Parathyroid adenoma (tissue), 2 donors: Measurements from ENCODE around the gene DAAM2.

Experiments used
- H2AFZ ChIP-seq: fragments of 300-600 bp; sonication (generic); one replicate; pipeline ENCODE4 v1.7.0; 2017; ENCODE audit warnings: antibody characterized with exemption, mild to moderate bottlenecking
- H3K27ac ChIP-seq: fragments of 300-600 bp; sonication (generic); one replicate; pipeline ENCODE4 v1.7.0; 2017
- H3K27me3 ChIP-seq: fragments of 300-600 bp; sonication (generic); one replicate; pipeline ENCODE4 v1.7.0; 2017; ENCODE audit warnings: low read length; ENCODE audit not compliant: control insufficient read depth, insufficient read depth
- H3K36me3 ChIP-seq: fragments of 300-600 bp; sonication (generic); one replicate; pipeline ENCODE4 v1.7.0; 2017; ENCODE audit warnings: low read length; ENCODE audit not compliant: control insufficient read depth, insufficient read depth
- H3K4me1 ChIP-seq: fragments of 300-600 bp; sonication (generic); one replicate; pipeline ENCODE4 v1.7.0; 2017; ENCODE audit warnings: control low read depth
- H3K4me2 ChIP-seq: fragments of 300-600 bp; sonication (generic); one replicate; pipeline ENCODE4 v1.7.0; 2017; ENCODE audit warnings: low read length
- H3K4me3 ChIP-seq: fragments of 300-600 bp; sonication (generic); one replicate; pipeline ENCODE4 v1.7.0; 2017; ENCODE audit warnings: low read depth, low read length
- H3K79me2 ChIP-seq: fragments of 300-600 bp; sonication (generic); one replicate; pipeline ENCODE4 v1.7.0; 2017; ENCODE audit warnings: control low read depth
- H3K9ac ChIP-seq: fragments of 300-600 bp; sonication (generic); one replicate; pipeline ENCODE4 v1.7.0; 2017; ENCODE audit warnings: mild to moderate bottlenecking
- H3K9me3 ChIP-seq: fragments of 300-600 bp; sonication (generic); one replicate; pipeline ENCODE4 v1.7.0; 2017; ENCODE audit warnings: low read length; ENCODE audit not compliant: control insufficient read depth
- CTCF ChIP-seq: fragments of 300-600 bp; sonication (generic); IDR thresholded peaks from one replicate; pipeline ENCODE4 v1.7.0; 2017; ENCODE audit warnings: antibody characterized with exemption, mild to moderate bottlenecking
- donor health status: primary hyperparathyroidism.

DAAM2 gene

GRCh38 chr6:39932386-39932910 is 140.3 kb downstream of the DAAM2 start:
- H2AFZ ChIP-seq = no peak overlapping the region
- no peaks in the 10 kb centered on the region for H3K27me3 ChIP-seq
- no peak for TF ChIP-seq CTCF
- no peaks in the 10 kb centered on the region for H3K36me3 ChIP-seq
- no peaks in the 10 kb centered on the region for H3K79me2 ChIP-seq
- H3K4me1 ChIP-seq = peaks cover 14% of the 10 kb centered on the region
- H3K4me3 ChIP-seq = no peak overlapping the region
- H3K9ac ChIP-seq = no peak overlapping the region
- no peak overlapping the region for H3K4me2 ChIP-seq
- no peak overlapping the region for H3K27ac ChIP-seq
- no peaks in the 10 kb centered on the region for H3K9me3 ChIP-seq

GRCh38 chr6:39933669-39934130 is 141.5 kb downstream of the DAAM2 start:
- no peaks in the 10 kb centered on the region for H3K36me3 ChIP-seq
- H3K27me3 ChIP-seq = no peaks in the 10 kb centered on the region
- H3K4me1 ChIP-seq = peaks cover 26% of the 10 kb centered on the region
- no peaks in the 10 kb centered on the region for H3K9me3 ChIP-seq
- no peak for TF ChIP-seq CTCF
- H3K4me2 ChIP-seq = peak overlapping the region; percentile 83
- no peaks in the 10 kb centered on the region for H3K79me2 ChIP-seq
- peak overlapping the region; percentile 83 for H3K4me3 ChIP-seq
- peak overlapping the region; percentile 91 for H2AFZ ChIP-seq
- H3K27ac ChIP-seq = peak overlapping the region; percentile 70
- no peak overlapping the region for H3K9ac ChIP-seq

- H2AFZ ChIP-seq = peak within 1 kb of the TSS; percentile 91
- peaks cover 32% of the 10 kb centered on the region for H3K4me1 ChIP-seq
- no peaks in the 10 kb centered on the region for H3K36me3 ChIP-seq
- no peaks in the 10 kb centered on the region for H3K27me3 ChIP-seq
- no peak within 1 kb of the TSS for H3K9ac ChIP-seq
- peak within 1 kb of the TSS; percentile 83 for H3K4me2 ChIP-seq
- no peaks in the 10 kb centered on the region for H3K9me3 ChIP-seq
- peak within 1 kb of the TSS; percentile 83 for H3K4me3 ChIP-seq
- H3K27ac ChIP-seq = peak within 1 kb of the TSS; percentile 70
- H3K79me2 ChIP-seq = no peaks in the 10 kb centered on the region
- no peak for TF ChIP-seq CTCF
Observed at GRCh38 chr6:39934131-39934757, 142.1 kb downstream of the DAAM2 start, which contains the start of gene MOCS1. Gene MOCS1, minus strand, starts transcription at chr6:39934462. Its CDS starts 45 bp downstream, at chr6:39934417.

- H3K4me1 ChIP-seq = peaks cover 33% of the 10 kb centered on the region
Observed at GRCh38 chr6:39935241-39935640, 143.1 kb downstream of the DAAM2 start.

More at GRCh38 chr6:39935241-39935640, 143.1 kb downstream of the DAAM2 start:
- Histone ChIP-seq H3K36me3 (no peaks in the 10 kb centered on the region), H3K27ac (no peak overlapping the region), H3K9ac (no peak overlapping the region), H3K9me3 (no peaks in the 10 kb centered on the region), H2AFZ (no peak overlapping the region), H3K4me2 (no peak overlapping the region), H3K79me2 (no peaks in the 10 kb centered on the region), H3K27me3 (no peaks in the 10 kb centered on the region), H3K4me3 (no peak overlapping the region)
- no peak for TF ChIP-seq CTCF
